Renal cortical epithelial cell (primary cell): Measurements from ENCODE around the gene AGFG2. TPM values are rescaled to one million over a fixed set of nuclear protein-coding genes. Genes with fewer than 3 reads are reported as not detected.
A peak's percentile ranks its signal among the peaks of the same experiment; 100 is the strongest.
"Not testable (repeated sequence)": the region's sequence is repeated elsewhere in the genome, so short reads cannot be mapped to it uniquely, and the experiment has no call there.

Source experiments
- DNase-seq: peaks from one replicate; pipeline ENCODE4 v3.0.0-alpha.2; 2011; ENCODE audit warnings: low read depth
- total RNA-seq: library from RNA; depleted of rRNA; stranded (reverse); fragments of >200 nt; gene quantifications from 2 replicates; pipeline ENCODE4 v1.2.3, GENCODE V29; 2014

Gene AGFG2
- total RNA-seq, 1 donor from 2014 or later: 8.2 TPM

- DNase-seq: not testable (repeated sequence)
Observed at GRCh38 chr7:100548446-100548845, 9.4 kb downstream of the AGFG2 start.

- no peak for DNase-seq
Observed at GRCh38 chr7:100552532-100552931, 13.5 kb downstream of the AGFG2 start.

DNA sequence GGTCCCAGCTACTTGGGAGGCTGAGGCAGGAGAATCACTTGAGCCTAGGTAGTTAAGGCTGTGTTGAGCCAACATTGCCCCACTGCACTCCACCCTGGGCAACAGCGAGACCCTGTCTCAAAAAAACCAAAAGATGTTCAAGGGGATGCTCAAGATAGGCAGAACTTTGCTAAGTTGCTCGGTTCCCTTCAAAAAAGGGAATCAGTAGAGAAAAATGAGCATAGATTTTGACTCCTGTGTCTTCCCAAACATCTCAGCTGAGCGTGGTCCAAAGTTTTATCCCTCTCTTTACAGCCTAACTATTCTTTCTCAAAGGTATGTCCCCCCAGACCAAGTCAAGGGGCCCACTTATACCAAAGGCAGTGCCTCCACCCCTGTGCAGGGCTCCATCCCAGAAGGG lies 14.0 kb downstream of the AGFG2 start:
- DNase-seq: no peak

- no peak for DNase-seq
Observed at GRCh38 chr7:100555701-100556100, 16.7 kb downstream of the AGFG2 start.

DNA sequence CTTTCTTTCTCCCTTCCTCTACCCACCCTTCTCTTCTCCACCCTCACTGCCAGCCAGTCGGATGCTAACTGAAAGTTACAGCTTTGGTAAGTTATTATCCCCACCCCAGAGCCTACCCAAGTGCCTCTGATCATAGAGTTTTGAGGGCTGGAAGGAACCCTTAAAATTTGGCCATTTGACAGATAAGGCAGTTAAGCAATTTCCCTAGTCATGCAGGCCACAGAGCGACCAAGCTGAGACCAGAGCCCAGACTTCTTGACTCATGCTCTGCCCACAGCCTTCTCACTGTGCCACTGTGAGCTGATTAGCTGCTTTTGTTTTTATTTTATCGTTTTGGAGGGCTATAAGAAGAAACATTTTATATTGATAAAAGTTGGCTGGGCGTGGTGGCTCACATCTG lies 17.5 kb downstream of the AGFG2 start:
- DNase-seq: peak; percentile 38

GRCh38 chr7:100559127-100559526 lies 20.1 kb downstream of the AGFG2 start:
- DNase-seq: no peak

GRCh38 chr7:100561491-100562194 lies 22.6 kb downstream of the AGFG2 start:
- DNase-seq: no peak

DNA sequence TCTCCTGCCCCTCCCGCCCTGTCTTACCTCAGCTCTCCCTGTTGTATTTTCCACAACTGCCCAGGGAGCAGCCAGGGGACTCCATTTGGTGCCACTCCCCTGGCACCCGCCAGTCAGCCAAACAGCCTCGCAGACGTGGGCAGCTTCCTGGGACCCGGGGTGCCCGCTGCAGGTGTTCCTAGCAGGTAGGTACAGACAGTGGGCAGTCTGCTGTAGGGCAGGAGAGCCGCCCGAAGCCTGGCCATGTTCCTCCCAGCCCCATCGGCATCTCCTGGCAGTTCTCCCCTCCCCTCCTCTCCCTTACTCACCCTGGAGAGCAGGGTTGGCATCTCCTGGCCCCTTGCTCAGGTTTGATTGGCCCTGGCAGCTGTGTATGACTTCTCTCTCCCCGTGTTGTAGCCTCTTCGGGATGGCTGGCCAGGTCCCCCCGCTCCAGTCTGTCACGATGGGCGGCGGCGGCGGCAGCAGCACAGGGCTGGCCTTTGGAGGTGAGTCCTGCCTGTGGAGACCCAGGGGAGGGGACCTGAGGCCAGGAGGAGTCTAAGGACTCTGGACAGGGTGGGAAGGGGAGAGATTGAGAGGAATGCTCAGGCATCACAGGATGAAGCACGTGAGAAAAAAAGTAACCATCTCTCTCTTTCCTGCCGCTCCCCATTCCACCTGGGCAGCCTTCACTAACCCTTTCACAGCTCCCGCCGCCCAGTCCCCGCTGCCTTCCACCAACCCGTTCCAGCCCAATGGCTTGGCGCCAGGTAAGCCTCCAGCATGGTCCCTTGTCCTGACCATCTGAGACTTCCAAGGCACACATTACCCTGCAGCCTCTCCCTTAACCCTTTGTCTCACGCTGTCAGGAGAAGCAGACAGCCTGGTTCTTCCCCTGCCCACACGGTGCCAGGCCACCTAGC lies 23.4 kb downstream of the AGFG2 start:
- DNase-seq: no peak

DNA sequence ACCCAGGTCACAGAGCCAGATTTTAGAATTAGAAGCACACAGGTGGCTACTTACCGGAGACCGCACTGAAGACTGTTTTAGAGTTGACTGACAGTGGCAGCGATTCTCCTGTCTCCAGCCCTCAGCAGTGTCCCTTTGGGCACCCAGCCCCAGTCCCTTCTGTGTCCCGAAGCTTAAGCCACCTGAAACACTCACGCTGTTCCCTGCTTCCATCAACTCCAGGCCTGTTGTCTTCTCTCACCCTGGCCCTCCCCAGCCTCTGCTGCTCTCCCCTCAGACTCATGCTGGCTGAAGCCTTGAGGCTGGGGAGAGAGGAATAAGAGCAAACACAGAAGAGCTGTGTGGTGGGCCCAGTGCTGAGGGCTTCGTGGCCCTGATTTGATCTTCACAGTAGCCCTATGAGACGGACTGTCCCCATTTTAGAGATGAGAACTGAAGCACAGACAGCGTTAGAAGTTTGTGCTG lies 24.1 kb downstream of the AGFG2 start:
- no peak for DNase-seq

- DNase-seq: no peak
Observed at GRCh38 chr7:100563809-100564400, 24.9 kb downstream of the AGFG2 start.

DNA sequence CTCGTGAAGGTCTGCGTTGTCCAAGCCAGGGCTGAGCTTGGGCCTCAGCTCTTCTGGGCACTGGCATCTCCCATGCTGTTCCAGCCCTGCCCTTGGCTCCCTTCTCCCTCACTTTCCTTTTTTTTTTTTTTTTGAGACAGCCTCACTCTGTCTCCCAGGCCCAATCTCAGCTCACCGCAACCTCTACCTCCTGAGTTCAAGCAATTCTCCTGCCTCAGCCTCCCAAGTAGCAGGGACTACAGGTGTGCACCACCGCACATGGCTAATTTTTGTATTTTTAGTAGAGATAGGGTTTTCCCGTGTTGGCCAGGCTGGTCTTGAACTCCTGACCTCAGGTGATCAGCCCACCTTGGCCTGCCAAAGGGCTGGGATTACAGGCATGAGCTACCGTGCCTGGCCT lies 25.4 kb downstream of the AGFG2 start:
- not testable (repeated sequence) for DNase-seq

DNA sequence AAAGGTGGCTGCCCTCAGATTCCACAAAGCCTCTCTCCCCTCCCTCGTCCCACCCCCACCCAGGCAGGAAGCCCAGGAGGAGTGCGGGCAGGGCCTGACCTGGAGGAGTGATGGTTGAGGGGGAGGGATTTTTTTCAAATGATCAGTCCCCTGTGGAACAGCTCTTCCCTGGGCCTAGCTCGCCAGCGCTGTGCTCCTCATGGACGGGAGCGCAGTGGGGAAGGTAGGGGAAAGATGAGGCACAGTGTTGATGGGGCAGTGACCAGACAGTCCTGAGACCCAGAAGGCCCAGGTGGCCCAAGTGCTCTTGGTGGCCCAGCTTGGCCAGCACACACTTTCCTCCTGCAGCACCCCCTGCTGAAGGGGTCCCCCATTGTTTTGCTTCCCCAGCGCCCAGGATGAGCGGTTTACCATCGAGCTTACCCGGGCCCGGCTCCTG lies 26.1 kb downstream of the AGFG2 start:
- no peak for DNase-seq

DNA sequence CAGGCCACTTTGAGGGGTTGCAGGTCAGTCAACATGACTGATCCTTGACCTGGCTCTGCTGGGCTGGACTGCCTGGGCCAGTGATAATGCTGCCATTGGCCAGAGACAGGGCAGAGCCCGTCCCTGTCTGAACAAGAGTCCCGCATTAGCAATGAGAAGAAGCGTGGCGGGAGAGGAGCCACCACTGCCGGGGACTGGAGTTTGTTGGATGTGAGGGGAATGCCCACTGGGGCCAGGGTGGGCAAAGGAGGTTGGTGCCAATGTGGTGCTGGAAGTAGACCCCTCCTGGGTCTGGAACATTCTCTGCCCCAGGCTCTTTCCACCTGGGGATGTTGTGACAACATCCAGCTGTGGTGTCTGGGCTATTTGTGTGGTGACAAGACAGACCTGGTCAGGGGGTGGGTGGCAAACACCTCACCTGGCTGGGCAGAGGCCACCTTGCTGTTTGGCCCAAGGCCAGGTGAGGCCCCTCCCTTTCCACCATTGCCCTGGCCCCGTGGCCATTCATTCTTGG lies 27.1 kb downstream of the AGFG2 start:
- no peak for DNase-seq

DNA sequence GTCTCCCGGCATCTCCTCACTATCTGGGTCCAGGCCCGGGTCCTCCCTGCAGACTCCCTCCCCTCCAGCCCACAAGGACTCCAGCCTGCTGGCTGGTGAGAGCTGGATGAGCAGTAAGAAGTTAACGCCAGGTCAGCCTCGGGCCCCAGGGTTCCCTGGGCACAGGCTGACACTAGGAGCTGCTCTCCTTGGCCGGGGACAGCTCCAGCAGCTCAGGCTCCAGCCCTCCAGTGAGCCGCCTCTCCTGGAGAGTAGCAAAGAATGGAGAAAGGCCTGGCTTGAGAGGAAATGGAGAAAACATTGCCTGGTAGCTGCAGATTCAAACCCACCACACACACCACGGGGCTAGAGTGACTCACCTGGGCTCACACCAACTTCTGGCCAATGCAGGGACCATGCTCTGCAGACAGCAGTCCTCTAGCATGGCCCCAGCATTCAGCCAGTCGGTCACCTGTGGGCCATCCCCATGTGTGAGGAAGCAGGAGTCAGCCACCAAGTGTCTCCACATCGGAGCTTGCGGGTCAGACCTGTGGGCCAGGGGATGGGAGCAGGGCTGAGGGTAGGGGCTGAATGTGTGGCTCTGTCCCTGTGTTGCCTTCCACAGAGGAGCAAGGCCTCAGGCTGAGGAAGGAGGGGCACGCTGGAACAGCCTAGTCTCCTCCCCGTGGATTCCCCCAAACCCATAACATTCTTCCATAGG lies 28.2 kb downstream of the AGFG2 start:
- no peak for DNase-seq

- DNase-seq: no peak
Observed at GRCh38 chr7:100567751-100568175, 28.8 kb downstream of the AGFG2 start.

DNA sequence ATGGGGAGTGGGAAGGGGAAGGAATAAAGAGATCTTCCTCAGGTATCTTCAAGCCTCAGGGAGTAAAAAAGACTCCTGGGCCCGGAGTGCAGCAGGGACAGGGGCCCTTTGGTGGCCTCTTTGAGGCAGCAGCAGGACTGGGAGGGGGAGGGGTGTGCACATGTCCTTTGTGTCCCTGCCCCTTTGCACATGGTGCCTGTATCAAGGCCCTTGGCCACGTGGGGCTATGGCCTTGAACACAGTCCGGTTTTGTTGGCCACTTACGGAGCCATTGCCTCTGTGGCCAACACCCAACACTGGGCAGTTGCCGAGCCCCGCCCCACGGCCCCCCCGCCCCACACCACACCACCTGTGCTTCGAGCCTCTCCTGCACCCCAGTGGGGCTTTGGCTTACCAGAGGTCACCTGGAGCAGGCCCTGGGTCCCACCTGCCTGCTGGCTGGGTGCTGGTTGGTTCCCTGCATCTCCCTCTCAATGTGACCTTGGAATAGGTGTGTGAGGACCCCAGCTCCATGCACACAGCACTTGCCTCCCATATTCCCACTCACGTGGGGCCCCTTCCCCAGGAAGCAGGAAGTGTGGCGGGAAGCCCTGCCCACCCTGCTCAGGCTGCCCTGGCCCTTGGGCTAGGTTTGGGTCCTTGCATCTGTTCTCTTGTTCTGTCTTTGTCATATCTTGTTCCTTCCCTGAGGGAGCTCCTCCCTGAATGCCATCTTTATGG lies 29.3 kb downstream of the AGFG2 start:
- DNase-seq: no peak

- no peak for DNase-seq
Observed at GRCh38 chr7:100568896-100569844, 30.2 kb downstream of the AGFG2 start.

DNA sequence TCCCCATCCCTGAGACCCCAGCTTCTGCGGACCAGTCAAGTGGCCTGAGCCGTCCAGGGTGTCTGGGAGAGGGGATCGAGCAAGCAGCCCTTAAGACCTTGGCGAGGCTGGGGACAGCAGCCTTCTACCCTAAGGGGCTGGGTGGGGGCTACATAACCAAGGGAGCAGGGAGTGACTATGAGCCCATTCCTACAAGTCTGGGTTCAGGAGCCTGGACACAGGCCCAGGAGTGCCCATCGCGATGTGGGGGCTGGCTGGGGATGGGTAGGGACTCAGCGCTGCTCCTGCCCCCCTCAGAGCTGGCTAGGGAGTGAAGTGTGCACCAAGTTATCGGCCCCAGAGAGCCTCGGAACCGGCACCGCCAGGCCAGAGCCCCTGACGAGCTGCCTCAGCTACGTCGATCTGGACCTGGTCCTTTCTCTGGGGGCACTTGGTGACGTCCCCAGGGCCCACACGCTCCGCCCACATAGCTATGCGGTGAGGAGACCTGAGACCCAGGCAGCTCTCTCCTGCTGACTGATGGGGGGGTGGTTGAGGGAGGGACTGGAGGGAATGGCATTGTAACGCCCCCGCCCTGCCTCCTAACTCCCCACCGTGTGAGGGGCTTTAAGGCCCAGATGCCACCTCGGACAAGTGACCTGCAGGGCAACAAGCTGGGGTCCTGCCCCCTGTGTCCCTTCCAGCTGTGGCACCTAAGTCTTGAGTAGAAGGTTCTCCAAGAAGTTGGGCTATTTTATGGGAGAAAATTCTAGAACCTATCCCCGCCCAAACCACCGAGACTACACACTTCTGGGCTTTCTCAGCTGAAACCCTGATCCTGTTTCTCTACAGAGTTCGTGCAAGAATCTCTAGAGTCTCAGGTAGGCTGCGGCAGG lies 32.2 kb downstream of the AGFG2 start:
- no peak for DNase-seq

GRCh38 chr7:100571829-100572116 lies 32.8 kb downstream of the AGFG2 start:
- no peak for DNase-seq
